GM18951 (cell line): Measurements from ENCODE around the gene OR10C1.

ENCODE experiments used
- POLR2A ChIP-seq: IDR thresholded peaks from 4 replicates; pipeline ENCODE4 v1.6.1; 2011; ENCODE audit warnings: mild to moderate bottlenecking; ENCODE audit not compliant: insufficient read length, insufficient read depth; ENCODE audit errors: extremely low read depth
- in situ Hi-C: fragments of 300-500 bp; cut with MboI; formaldehyde crosslinking; loops from one replicate; pipeline ENCODE4 v1.12.0; 2022; ENCODE audit warnings: low sequenced_read_pairs, mixed read lengths, inconsistent platforms; ENCODE audit not compliant: unreplicated experiment

Gene OR10C1

DNA sequence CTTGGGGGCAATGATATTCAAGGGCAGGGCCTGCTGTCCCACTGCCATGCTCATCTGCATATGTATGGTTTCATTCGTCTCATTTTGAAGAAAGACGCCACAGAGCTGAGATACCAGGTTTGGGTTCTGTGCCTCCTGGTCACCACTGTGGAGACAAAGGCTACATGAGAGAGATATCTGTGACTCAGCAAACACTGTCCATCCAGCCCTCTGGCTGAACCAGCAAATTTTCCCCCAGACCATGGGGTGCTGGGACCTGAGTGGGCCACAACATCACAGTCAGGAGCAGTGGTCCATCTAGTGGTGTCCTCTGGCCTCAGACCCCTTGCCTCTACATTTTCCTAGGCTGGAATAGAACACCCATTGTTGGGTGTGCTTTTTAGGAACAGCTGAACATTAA is 48.6 kb downstream of the OR10C1 start, which contains the start of gene MAS1L:
Gene MAS1L, minus strand, starts transcription at position 297 of the 400 bp plus-strand sequence. Its CDS starts 54 bp downstream, at position 243.
- no peak for TF ChIP-seq POLR2A
- in situ Hi-C loops = no loop called here

DNA sequence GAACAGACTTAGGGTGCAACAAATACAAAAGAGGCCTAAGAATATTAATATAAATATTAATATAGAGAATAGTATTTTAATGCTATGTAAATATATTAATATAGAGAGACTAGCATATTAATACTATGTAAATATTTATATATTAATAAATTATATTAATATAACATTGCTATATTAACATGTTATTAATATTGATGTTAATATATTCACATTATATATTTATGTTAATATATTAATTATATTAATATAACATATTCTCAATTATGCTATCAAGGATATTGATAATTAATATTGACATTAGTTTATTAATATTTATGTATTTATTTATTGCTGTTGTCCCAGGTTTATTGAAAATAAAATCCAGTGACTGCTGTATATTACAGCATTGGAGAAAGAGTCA is 49.8 kb downstream of the OR10C1 start:
- in situ Hi-C loops = no loop called here
- TF ChIP-seq POLR2A = no peak

GRCh38 chr6:29489286-29489685 is 50.2 kb downstream of the OR10C1 start:
- in situ Hi-C loops = no loop called here

DNA sequence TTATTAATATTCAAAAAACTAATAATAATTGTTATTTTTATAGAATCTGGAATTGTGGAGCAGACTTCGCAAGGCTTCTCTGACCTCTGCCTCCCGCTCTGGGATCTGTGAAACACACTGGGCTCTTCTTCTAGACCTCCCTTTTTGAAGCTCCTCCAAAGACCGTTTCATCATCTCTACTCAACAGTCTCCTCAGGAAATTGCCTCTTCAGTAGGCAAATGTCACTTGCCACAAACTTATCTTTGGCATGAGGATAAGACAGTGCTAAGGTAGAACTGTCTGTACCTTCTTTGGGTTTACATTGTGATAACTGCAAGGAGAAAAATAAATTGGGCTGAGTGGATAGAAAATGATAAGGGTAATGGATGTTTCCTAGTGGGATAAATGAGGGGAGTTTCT is 50.9 kb downstream of the OR10C1 start:
- TF ChIP-seq POLR2A = no peak
- in situ Hi-C loops = no loop called here

More at GRCh38 chr6:29489286-29489685, 50.2 kb downstream of the OR10C1 start:
- TF ChIP-seq POLR2A = no peak

GRCh38 chr6:29490552-29490951 is 51.4 kb downstream of the OR10C1 start:
- TF ChIP-seq POLR2A = no peak
- in situ Hi-C loops = no loop called here
